Adrenal gland (tissue), 12 donors: ENCODE data around the gene RASSF4. TPM values are rescaled to one million over a fixed set of nuclear protein-coding genes. Genes with fewer than 3 reads are reported as not detected.
A peak's percentile ranks its signal among the peaks of the same experiment; 100 is the strongest.

Experiments
- DNase-seq, 7 donors: peaks; one replicate each; pipeline ENCODE4 v3.0.0-alpha.2; 2019 to 2020
- H3K27ac ChIP-seq, 5 donors: fragments of 200-600 bp; sonication (generic) in 4 of 5; 1 replicate in 3 of 5; 2 replicates in 2 of 5; pipeline versions ENCODE4 v1.5.1 to v1.8.0; 2016 to 2020; ENCODE audit warnings: mild to moderate bottlenecking in 1 of 5
- H3K27me3 ChIP-seq: fragments of 200-600 bp; 2 replicates; pipeline ENCODE4 v1.8.0; 2021
- H3K36me3 ChIP-seq, 2 donors: fragments of 200-600 bp; replicated peaks in 1 of 2; 1 replicate in 1 of 2; 2 replicates in 1 of 2; pipeline versions ENCODE4 v1.5.1 to v1.8.0; 2018 to 2022
- H3K4me1 ChIP-seq, 2 donors: fragments of 200-600 bp; replicated peaks in 1 of 2; 1 replicate in 1 of 2; 2 replicates in 1 of 2; pipeline versions ENCODE4 v1.5.1 to v1.8.0; 2018 to 2021
- H3K4me3 ChIP-seq, 4 donors: fragments of 200-600 bp; sonication (generic) in 3 of 4; one replicate each; pipeline ENCODE4 v1.5.1; 2016 to 2018
- H3K9me3 ChIP-seq, 3 donors: fragments of 200-600 bp; sonication (generic) in 1 of 3; replicated peaks in 1 of 3; 1 replicate in 2 of 3; 2 replicates in 1 of 3; pipeline versions ENCODE4 v1.5.1 to v1.8.0; 2016 to 2021
- CTCF ChIP-seq, 6 experiments: fragments of 450-650 bp in 4 of 6; fragments of 200-600 bp in 2 of 6; sonication (generic) in 1 of 6; IDR thresholded peaks; 1 replicate in 5 of 6; 2 replicates in 1 of 6; pipeline versions ENCODE4 v1.5.1 to v1.8.0; 2016 to 2021; ENCODE audit warnings: antibody characterized with exemption in 6 of 6, mild to moderate bottlenecking in 2 of 6, moderate library complexity in 1 of 6
- POLR2A ChIP-seq, 2 donors: fragments of 450-650 bp; IDR thresholded peaks; one replicate each; pipeline ENCODE4 v1.6.1; 2017; ENCODE audit warnings: antibody characterized with exemption in 2 of 2, mild to moderate bottlenecking in 2 of 2, moderate library complexity in 1 of 2
- WGBS, 4 donors: extraction: QIAGEN DNeasy Blood & Tissue Kit in 2 of 4; methylation state at CpG; one replicate each; pipeline versions ENCODE4 v1.1.5 to v1.1.7; 2013 to 2017; 5-methylcytosine and 5-hydroxymethylcytosine counted together
- intact Hi-C, 2 donors: fragments of 100-400 bp; cut with DNase I; formaldehyde crosslinking; loops; one replicate each; pipeline versions ENCODE4 v1.14.1 to v1.15.0; 2022 to 2023
- polyA plus RNA-seq, 3 donors: library from polyadenylated mRNA; stranded (reverse); fragments of 200-250 nt in 2 of 3; fragments of 350-450 nt in 1 of 3; fragmentation: Illumina TruSeq in 1 of 3; extraction: RNeasy Lipid Tissue Mini Kit (QIAGEN cat#74804) in 1 of 3; gene quantifications; one replicate each; pipeline ENCODE4 v1.2.3, GENCODE V29; 2013 to 2014
- total RNA-seq, 9 donors: library from RNA; depleted of rRNA in 4 of 9; stranded (reverse); fragments of >200 nt in 4 of 9; fragments of 120-200 nt in 1 of 9; fragmentation: NEBNext Ultra II Directional in 1 of 9; extraction: Animal tissue kit (Norgen Biotek cat#: 25700) in 1 of 9; gene quantifications; one replicate each; pipeline versions ENCODE4 v1.1.0 to v1.2.4, GENCODE V29; 2013 to 2023
- donor health status: healthy with polysubstance abuse.
- donor health status: Bipolar disorder and iron deficiency.
- donor health status: DM: yes; HTN: yes; CAD: no.
- donor health status: DM: no; HTN: no; CAD: no.
- donor health status: DM: no; HTN: no; CAD: no.
- donor health status: DM: yes; HTN: yes; CAD: no.

RASSF4 gene
- total and polyA plus RNA-seq, 12 donors: 5.2 to 47.5 (median 25.0) TPM

DNA sequence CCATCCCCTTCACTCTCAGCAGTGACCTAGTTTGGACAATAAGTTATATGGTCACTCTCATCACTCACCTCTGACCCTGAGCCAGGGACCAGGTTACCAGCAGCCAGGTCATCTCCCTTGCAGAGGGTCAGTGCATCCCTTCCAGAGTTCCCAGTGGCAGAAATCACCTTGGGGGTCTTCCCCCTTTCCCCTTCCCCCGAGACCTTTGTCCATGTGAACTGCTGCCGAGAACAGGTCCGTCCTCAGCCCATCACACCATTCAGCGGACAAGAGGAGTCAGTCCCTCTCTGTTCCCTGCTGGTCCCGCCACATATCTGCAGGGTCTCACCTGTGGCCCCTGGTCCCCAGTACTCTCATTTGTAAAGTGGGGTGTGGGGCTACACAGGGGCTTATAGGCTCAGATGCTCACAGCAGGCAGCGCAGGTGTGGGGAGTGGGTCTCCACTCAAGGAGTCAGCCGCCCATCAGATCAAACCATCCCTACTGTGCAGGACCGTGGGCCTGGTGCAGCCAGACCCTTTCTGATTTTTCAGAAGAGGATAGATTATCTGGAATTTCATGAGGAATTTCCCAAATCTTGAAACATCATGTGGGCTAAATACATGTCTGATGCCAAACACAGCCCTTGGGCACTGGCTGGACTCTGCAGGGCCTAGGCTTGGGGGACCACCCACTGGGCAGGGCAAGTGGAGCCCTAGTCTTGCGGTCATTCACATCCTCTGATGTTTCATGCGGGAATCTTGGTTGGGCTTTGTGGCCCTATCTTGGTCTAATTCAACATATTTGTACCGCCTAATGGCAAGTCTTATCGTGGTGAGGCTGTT lies 12.5 kb downstream of the RASSF4 start:
- Histone ChIP-seq H3K36me3 (peaks cover 0 to 22% of the 10 kb centered on the region in 2 donors), H3K27me3 (no peaks in the 10 kb centered on the region), H3K27ac (no peak overlapping the region), H3K4me1 (peaks cover 16 to 49% of the 10 kb centered on the region in 2 donors), H3K4me3 (no peak overlapping the region), H3K9me3 (no peaks in the 10 kb centered on the region)
- TF ChIP-seq CTCF (IDR thresholded peaks at IDR 0.05) (no peak), POLR2A (IDR thresholded peaks at IDR 0.05) (no peak)
- 93 to 98% (median 95%) methylated on average over 11 to 12 of the region's 12 CpGs for WGBS, 4 donors
- intact Hi-C loops: loop anchor here in 1 of 2 donors (5.0 kb wide), 1 partner anchor 40 kb away; no protein-coding TSS in a partner anchor
- peak in 1 of 7 donors; percentile 10 for DNase-seq

DNA sequence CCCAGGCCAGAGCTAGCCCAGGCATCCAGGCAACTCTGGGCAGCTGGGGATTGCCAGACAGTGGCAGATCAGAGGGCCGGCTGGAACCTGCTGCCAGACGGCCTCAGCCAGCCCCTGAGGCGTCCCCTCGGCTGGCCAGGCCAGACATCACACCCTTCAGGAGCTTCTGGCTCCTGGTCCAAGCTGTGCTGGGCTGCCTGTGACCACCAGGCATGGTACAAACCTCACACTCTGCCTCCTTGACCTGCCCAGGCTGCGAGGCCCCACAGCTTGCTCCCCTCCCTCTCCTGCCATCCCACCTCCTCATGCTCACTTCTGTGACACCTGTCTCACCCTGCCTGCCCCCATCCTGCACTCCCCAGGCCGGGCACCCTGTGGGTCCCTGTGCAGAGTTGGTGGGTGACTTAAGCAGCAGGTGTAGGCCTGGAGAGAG lies 13.3 kb downstream of the RASSF4 start:
- peaks cover 0 to 29% of the 10 kb centered on the region in 2 donors for H3K36me3 ChIP-seq
- H3K4me1 ChIP-seq: peaks cover 23 to 49% of the 10 kb centered on the region in 2 donors
- no peaks in the 10 kb centered on the region for H3K9me3 ChIP-seq
- intact Hi-C loops: loop anchor here in 1 of 2 donors (5.0 kb wide), 1 partner anchor 41 kb away; no protein-coding TSS in a partner anchor
- H3K27me3 ChIP-seq: no peaks in the 10 kb centered on the region
- no peak overlapping the region for H3K4me3 ChIP-seq
- WGBS, 4 donors: 85 to 94% (median 87%) methylated on average over 2 to 6 of the region's 6 CpGs
- no peak overlapping the region for H3K27ac ChIP-seq
- DNase-seq: no peak
- TF ChIP-seq CTCF (IDR thresholded peaks at IDR 0.05): no peak

DNA sequence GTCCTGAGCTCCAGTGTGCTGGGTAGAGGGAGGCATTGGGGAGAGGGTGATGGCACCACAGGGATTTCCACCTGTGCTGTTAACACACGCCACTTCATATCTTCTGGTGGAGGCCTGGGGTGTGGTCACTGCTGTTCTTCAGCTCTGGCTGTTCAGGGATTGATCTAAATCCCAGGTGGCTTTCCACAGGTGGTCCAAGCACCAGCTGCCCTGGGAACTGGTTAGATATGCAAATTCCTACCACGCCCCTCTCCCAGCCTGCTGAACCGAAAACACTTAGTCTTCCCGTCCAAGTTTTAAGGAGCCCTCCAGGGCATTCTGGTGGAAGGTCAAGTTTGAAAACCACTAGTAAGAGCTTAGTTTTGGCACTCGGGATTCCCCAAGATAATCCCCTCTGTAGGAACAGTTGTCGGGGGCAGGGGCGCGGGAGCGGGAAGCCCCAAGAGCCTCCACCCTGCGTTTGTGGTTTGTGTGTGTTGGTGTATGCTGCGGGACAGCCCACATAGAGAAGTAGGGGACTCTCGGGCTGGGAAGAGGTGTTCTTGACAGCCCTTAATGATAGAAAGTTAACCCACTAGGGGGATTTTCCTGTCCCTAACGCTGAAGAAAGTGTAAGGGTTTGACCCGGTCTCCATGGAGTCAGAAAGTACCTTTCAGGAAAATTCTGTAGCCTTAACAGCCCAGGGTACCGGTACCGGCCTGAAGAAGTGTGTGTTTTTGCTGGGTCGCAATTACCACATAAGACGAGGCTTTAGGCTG lies 13.9 kb downstream of the RASSF4 start:
- no peak for TF ChIP-seq CTCF (IDR thresholded peaks at IDR 0.05)
- no peak for TF ChIP-seq POLR2A (IDR thresholded peaks at IDR 0.05)
- H3K27me3 ChIP-seq: no peaks in the 10 kb centered on the region
- peak overlapping the region in 2 of 5 donors; percentile 71 to 73 for H3K27ac ChIP-seq
- peaks cover 0 to 30% of the 10 kb centered on the region in 2 donors for H3K36me3 ChIP-seq
- peak in 1 of 7 donors; percentile 19 for DNase-seq
- no peak overlapping the region for H3K4me3 ChIP-seq
- intact Hi-C loops: loop anchor here (2.0 to 5.0 kb wide), 2 partner anchors 39 to 41 kb away; no protein-coding TSS in a partner anchor
- H3K9me3 ChIP-seq: no peaks in the 10 kb centered on the region
- 72 to 82% (median 81%) methylated on average over 15 to 18 of the region's 18 CpGs for WGBS, 4 donors
- H3K4me1 ChIP-seq: peaks cover 29 to 48% of the 10 kb centered on the region in 2 donors

GRCh38 chr10:44974082-44974627 lies 14.6 kb downstream of the RASSF4 start:
- Histone ChIP-seq H3K4me1 (peaks cover 34 to 47% of the 10 kb centered on the region in 2 donors), H3K4me3 (peak overlapping the region in 2 of 4 donors; percentile 26 to 41), H3K27ac (peak overlapping the region in 3 of 5 donors; percentile 71 to 73 (median 72)), H3K36me3 (peaks cover 0 to 30% of the 10 kb centered on the region in 2 donors), H3K9me3 (no peaks in the 10 kb centered on the region), H3K27me3 (no peaks in the 10 kb centered on the region)
- WGBS, 4 donors: 22 to 53% (median 36%) methylated on average over 5 to 7 of the region's 7 CpGs
- DNase-seq: no peak
- intact Hi-C loops: loop anchor here (2.0 to 5.0 kb wide), 2 partner anchors 39 to 42 kb away; no protein-coding TSS in a partner anchor
- TF ChIP-seq POLR2A (IDR thresholded peaks at IDR 0.05) (no peak), CTCF (IDR thresholded peaks at IDR 0.05) (no peak)
